NB4 (cell line): ENCODE results near the gene CEP131.

Source experiments
- POLR2A ChIP-seq: IDR thresholded peaks from 2 replicates; pipeline ENCODE4 v1.6.1; 2011; ENCODE audit warnings: mild to moderate bottlenecking; ENCODE audit not compliant: insufficient read length; ENCODE audit errors: extremely low read depth
- TF ChIP-seq, protein P1 (sequence below): IDR thresholded peaks from one replicate; pipeline ENCODE4 v1.5.1; 2012; ENCODE audit warnings: low read depth, low read length
- TF ChIP-seq, protein P2 (sequence below): IDR thresholded peaks from 2 replicates; pipeline ENCODE4 v1.6.1; 2011; ENCODE audit warnings: low read depth, low read length

DNA sequence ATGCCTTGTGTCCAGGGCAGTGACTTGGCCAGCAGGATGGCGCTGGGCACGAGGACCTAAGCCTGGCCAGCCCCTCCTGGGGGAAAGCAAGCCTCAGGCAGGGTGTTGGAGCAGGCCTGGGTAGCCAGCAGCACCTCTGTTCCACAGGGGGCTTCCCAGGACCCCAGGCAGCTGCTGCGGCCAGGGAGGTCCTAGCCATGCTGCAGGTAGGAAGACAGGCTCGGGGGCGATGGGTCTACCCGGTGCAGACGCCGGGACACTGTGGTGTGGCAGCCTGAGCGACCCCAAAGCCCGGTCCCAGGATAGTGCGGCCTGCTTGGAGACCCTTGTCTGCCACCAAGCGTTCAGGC is 34.3 kb downstream of the CEP131 start:
- TF ChIP-seq, protein P1, sequence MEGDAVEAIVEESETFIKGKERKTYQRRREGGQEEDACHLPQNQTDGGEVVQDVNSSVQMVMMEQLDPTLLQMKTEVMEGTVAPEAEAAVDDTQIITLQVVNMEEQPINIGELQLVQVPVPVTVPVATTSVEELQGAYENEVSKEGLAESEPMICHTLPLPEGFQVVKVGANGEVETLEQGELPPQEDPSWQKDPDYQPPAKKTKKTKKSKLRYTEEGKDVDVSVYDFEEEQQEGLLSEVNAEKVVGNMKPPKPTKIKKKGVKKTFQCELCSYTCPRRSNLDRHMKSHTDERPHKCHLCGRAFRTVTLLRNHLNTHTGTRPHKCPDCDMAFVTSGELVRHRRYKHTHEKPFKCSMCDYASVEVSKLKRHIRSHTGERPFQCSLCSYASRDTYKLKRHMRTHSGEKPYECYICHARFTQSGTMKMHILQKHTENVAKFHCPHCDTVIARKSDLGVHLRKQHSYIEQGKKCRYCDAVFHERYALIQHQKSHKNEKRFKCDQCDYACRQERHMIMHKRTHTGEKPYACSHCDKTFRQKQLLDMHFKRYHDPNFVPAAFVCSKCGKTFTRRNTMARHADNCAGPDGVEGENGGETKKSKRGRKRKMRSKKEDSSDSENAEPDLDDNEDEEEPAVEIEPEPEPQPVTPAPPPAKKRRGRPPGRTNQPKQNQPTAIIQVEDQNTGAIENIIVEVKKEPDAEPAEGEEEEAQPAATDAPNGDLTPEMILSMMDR, result no peak
- no peak for TF ChIP-seq POLR2A
- TF ChIP-seq, protein P2, sequence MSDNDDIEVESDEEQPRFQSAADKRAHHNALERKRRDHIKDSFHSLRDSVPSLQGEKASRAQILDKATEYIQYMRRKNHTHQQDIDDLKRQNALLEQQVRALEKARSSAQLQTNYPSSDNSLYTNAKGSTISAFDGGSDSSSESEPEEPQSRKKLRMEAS, result no peak
